Mesendoderm (in vitro differentiated cells): ENCODE data around the gene IL1RL1.

ENCODE experiments used
- DNase-seq: peaks from one replicate; pipeline ENCODE4 v3.0.0; 2013
- H2AK5ac ChIP-seq: 2 replicates; pipeline ENCODE4 v1.6.1; 2013; ENCODE audit warnings: low read length, inconsistent platforms
- H2BK120ac ChIP-seq: 2 replicates; pipeline ENCODE4 v1.6.1; 2013; ENCODE audit warnings: low read depth, mild to moderate bottlenecking, low read length, moderate library complexity, mixed read lengths
- H2BK15ac ChIP-seq: replicated peaks from 2 replicates; pipeline ENCODE4 v1.6.1; 2013; ENCODE audit warnings: low read depth, mild to moderate bottlenecking, moderate library complexity
- H2BK5ac ChIP-seq: 2 replicates; pipeline ENCODE4 v1.6.1; 2013; ENCODE audit warnings: low read length, inconsistent platforms
- H3K18ac ChIP-seq: 2 replicates; pipeline ENCODE4 v1.6.1; 2013; ENCODE audit warnings: mild to moderate bottlenecking, low read length, mixed read lengths
- H3K23ac ChIP-seq: one replicate; pipeline ENCODE4 v1.6.1; 2013; ENCODE audit warnings: low read length
- H3K27ac ChIP-seq: 2 replicates; pipeline ENCODE4 v1.5.1; 2013; ENCODE audit warnings: low read depth, mild to moderate bottlenecking, inconsistent platforms, low read length, moderate library complexity
- H3K27me3 ChIP-seq: 2 replicates; pipeline ENCODE4 v1.6.1; 2013; ENCODE audit warnings: low read length, control low read depth, mild to moderate bottlenecking, inconsistent platforms; ENCODE audit not compliant: insufficient read depth, poor library complexity
- H3K36me3 ChIP-seq: 2 replicates; pipeline ENCODE4 v1.6.1; 2013; ENCODE audit warnings: low read length, inconsistent platforms; ENCODE audit not compliant: control insufficient read depth, insufficient read depth
- H3K4ac ChIP-seq: one replicate; pipeline ENCODE4 v1.6.1; 2013; ENCODE audit warnings: low read depth, mild to moderate bottlenecking, low read length, moderate library complexity
- H3K4me1 ChIP-seq: 2 replicates; pipeline ENCODE4 v1.6.1; 2013; ENCODE audit warnings: low read depth, low read length, inconsistent platforms; ENCODE audit not compliant: control insufficient read depth
- H3K4me2 ChIP-seq: 2 replicates; pipeline ENCODE4 v1.6.1; 2013; ENCODE audit warnings: low read length
- H3K4me3 ChIP-seq: 2 replicates; pipeline ENCODE4 v1.5.1; 2013; ENCODE audit warnings: mild to moderate bottlenecking, low read length
- H3K56ac ChIP-seq: one replicate; pipeline ENCODE4 v1.6.1; 2013; ENCODE audit warnings: low read length
- H3K79me1 ChIP-seq: 2 replicates; pipeline ENCODE4 v1.6.1; 2013; ENCODE audit warnings: low read length, inconsistent platforms
- H3K79me2 ChIP-seq: 2 replicates; pipeline ENCODE4 v1.6.1; 2013; ENCODE audit warnings: mild to moderate bottlenecking, low read length; ENCODE audit not compliant: control insufficient read depth, insufficient read depth
- H3K9ac ChIP-seq: 2 replicates; pipeline ENCODE4 v1.6.1; 2013; ENCODE audit warnings: low read length, inconsistent platforms
- H4K5ac ChIP-seq: one replicate; pipeline ENCODE4 v1.6.1; 2013; ENCODE audit warnings: low read length
- H4K8ac ChIP-seq: one replicate; pipeline ENCODE4 v1.6.1; 2013; ENCODE audit warnings: low read depth, mild to moderate bottlenecking, control low read depth, low read length, moderate library complexity
- WGBS: extraction: QIAGEN DNeasy Blood & Tissue Kit; methylation state at CpG from one replicate; pipeline ENCODE4 v1.1.7; 2013; ENCODE audit warnings: low lambda C conversion rate, missing lambda C conversion rate; ENCODE audit not compliant: insufficient coverage; ENCODE audit errors: extremely low coverage; 5-methylcytosine and 5-hydroxymethylcytosine counted together

The IL1RL1 gene

GRCh38 chr2:102357937-102358336 is 46.6 kb downstream of the IL1RL1 start:
- Histone ChIP-seq H3K4me2 (no peak overlapping the region), H2BK5ac (no peak overlapping the region), H3K9ac (no peak overlapping the region), H4K5ac (no peak overlapping the region), H3K36me3 (no peaks in the 10 kb centered on the region), H3K56ac (no peak overlapping the region), H3K79me1 (no peaks in the 10 kb centered on the region), H3K27me3 (no peaks in the 10 kb centered on the region), H3K27ac (no peak overlapping the region), H3K4ac (no peak overlapping the region), H4K8ac (no peak overlapping the region), H2BK15ac (no peak overlapping the region), H3K18ac (no peak overlapping the region), H2BK120ac (no peak overlapping the region), H3K79me2 (no peaks in the 10 kb centered on the region), H3K4me3 (no peak overlapping the region), H2AK5ac (no peak overlapping the region), H3K23ac (no peak overlapping the region), H3K4me1 (peaks cover 2% of the 10 kb centered on the region)
- no peak for DNase-seq
- no CpG with 5 or more reads among the region's 2 CpGs for WGBS

- H3K4me1 ChIP-seq: peaks cover 2% of the 10 kb centered on the region
- no peaks in the 10 kb centered on the region for H3K79me1 ChIP-seq
- no peak overlapping the region for H4K5ac ChIP-seq
- no peak for DNase-seq
- no peak overlapping the region for H3K9ac ChIP-seq
- H3K18ac ChIP-seq: no peak overlapping the region
- H3K79me2 ChIP-seq: no peaks in the 10 kb centered on the region
- H3K4ac ChIP-seq: no peak overlapping the region
- H2BK5ac ChIP-seq: no peak overlapping the region
- no peak overlapping the region for H3K4me2 ChIP-seq
- H3K4me3 ChIP-seq: no peak overlapping the region
- H3K23ac ChIP-seq: no peak overlapping the region
- H2AK5ac ChIP-seq: no peak overlapping the region
- no peak overlapping the region for H2BK15ac ChIP-seq
- no peak overlapping the region for H3K27ac ChIP-seq
- H2BK120ac ChIP-seq: no peak overlapping the region
- no peaks in the 10 kb centered on the region for H3K27me3 ChIP-seq
- no CpG with 5 or more reads among the region's 8 CpGs for WGBS
- H4K8ac ChIP-seq: no peak overlapping the region
- H3K56ac ChIP-seq: no peak overlapping the region
- H3K36me3 ChIP-seq: no peaks in the 10 kb centered on the region
Observed at GRCh38 chr2:102358496-102358895, 47.1 kb downstream of the IL1RL1 start.

GRCh38 chr2:102359527-102359926 is 48.2 kb downstream of the IL1RL1 start:
- no peaks in the 10 kb centered on the region for H3K27me3 ChIP-seq
- no peak overlapping the region for H3K4me3 ChIP-seq
- H3K79me2 ChIP-seq: no peaks in the 10 kb centered on the region
- H3K27ac ChIP-seq: no peak overlapping the region
- peaks cover 2% of the 10 kb centered on the region for H3K4me1 ChIP-seq
- H3K4ac ChIP-seq: no peak overlapping the region
- no peak overlapping the region for H4K8ac ChIP-seq
- no peaks in the 10 kb centered on the region for H3K79me1 ChIP-seq
- no peak overlapping the region for H2BK15ac ChIP-seq
- no peak overlapping the region for H3K56ac ChIP-seq
- H2BK120ac ChIP-seq: no peak overlapping the region
- H3K23ac ChIP-seq: no peak overlapping the region
- no peak overlapping the region for H3K4me2 ChIP-seq
- no peak overlapping the region for H4K5ac ChIP-seq
- H2AK5ac ChIP-seq: no peak overlapping the region
- no peak for DNase-seq
- no peak overlapping the region for H3K9ac ChIP-seq
- H3K18ac ChIP-seq: no peak overlapping the region
- no peaks in the 10 kb centered on the region for H3K36me3 ChIP-seq
- WGBS: no CpG with 5 or more reads among the region's 3 CpGs
- no peak overlapping the region for H2BK5ac ChIP-seq

- Histone ChIP-seq H3K18ac (no peak overlapping the region), H3K4me1 (peaks cover 2% of the 10 kb centered on the region), H4K8ac (no peak overlapping the region), H3K4me2 (no peak overlapping the region), H3K27ac (no peak overlapping the region), H2AK5ac (no peak overlapping the region), H3K79me2 (no peaks in the 10 kb centered on the region), H3K36me3 (no peaks in the 10 kb centered on the region), H3K56ac (no peak overlapping the region), H2BK5ac (no peak overlapping the region), H2BK15ac (no peak overlapping the region), H3K27me3 (no peaks in the 10 kb centered on the region), H3K79me1 (no peaks in the 10 kb centered on the region), H3K9ac (no peak overlapping the region), H3K23ac (no peak overlapping the region), H4K5ac (no peak overlapping the region), H2BK120ac (no peak overlapping the region), H3K4me3 (no peak overlapping the region), H3K4ac (no peak overlapping the region)
- DNase-seq: no peak
- WGBS: no CpG with 5 or more reads among the region's 5 CpGs
Observed at GRCh38 chr2:102361632-102362241, 50.4 kb downstream of the IL1RL1 start.

GRCh38 chr2:102365763-102366162 is 54.4 kb downstream of the IL1RL1 start:
- H3K27ac ChIP-seq: no peak overlapping the region

More at GRCh38 chr2:102365763-102366162, 54.4 kb downstream of the IL1RL1 start:
- H3K4ac ChIP-seq: no peak overlapping the region
- no peaks in the 10 kb centered on the region for H3K79me2 ChIP-seq
- H3K9ac ChIP-seq: no peak overlapping the region
- H3K4me2 ChIP-seq: no peak overlapping the region
- H3K27me3 ChIP-seq: no peaks in the 10 kb centered on the region
- H3K4me1 ChIP-seq: no peaks in the 10 kb centered on the region
- H3K4me3 ChIP-seq: no peak overlapping the region
- H2BK120ac ChIP-seq: no peak overlapping the region
- WGBS: no CpG with 5 or more reads among the region's 1 CpG
- no peaks in the 10 kb centered on the region for H3K36me3 ChIP-seq
- no peak overlapping the region for H4K5ac ChIP-seq
- H2BK15ac ChIP-seq: no peak overlapping the region
- no peak overlapping the region for H3K18ac ChIP-seq
- H2BK5ac ChIP-seq: no peak overlapping the region
- H3K79me1 ChIP-seq: no peaks in the 10 kb centered on the region
- no peak overlapping the region for H3K56ac ChIP-seq
- no peak overlapping the region for H2AK5ac ChIP-seq
- no peak overlapping the region for H3K23ac ChIP-seq
- no peak for DNase-seq
- H4K8ac ChIP-seq: no peak overlapping the region
